Measurements from ENCODE around the gene CACTIN.

The CACTIN gene

DNA sequence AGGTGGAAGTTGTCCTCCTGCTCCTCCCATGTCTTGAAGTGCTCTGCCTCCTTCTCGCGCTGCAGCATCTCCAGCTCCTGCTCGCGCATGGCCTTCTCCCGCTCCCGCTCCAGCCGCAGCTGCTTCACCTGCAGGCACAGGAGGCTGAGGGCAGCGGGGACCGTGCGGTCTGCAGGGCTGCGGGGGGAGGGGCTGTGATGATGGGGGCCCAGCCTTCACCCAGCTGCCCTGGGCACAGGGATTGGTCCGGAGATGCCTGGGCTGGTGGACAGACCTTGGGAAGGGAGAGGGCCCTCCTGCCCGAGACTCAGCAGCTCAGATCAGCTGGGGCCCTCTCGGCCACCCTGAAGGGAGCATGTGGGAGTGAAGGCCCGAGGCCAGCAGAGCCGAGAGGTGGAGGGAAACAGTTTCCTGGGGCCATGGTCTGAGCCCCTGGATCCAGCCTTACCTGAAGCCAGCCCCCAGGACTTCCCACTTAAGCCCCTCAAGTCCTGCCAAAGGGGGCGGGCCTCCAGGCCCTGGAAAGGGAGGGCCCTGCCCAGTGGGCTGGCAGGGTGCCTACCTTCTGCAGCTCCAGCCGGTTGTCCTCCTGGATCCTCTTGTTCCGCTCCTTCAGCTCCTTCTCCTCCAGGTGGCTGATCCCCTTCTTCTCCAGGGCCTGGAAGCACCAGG is 6.3 kb downstream of the CACTIN start:
- no peaks in the 10 kb centered on the region for H3K9me3 Mint-ChIP-seq
- peaks cover 9% of the 10 kb centered on the region for H3K36me3 Mint-ChIP-seq (ENCODE audit: low read depth)
- H3K4me3 Mint-ChIP-seq: no peak overlapping the region
- no peak overlapping the region for H3K27ac Mint-ChIP-seq
- peaks cover 3% of the 10 kb centered on the region for H3K27me3 Mint-ChIP-seq (ENCODE audit: low read depth, poor library complexity)
- TF ChIP-seq, protein P1, sequence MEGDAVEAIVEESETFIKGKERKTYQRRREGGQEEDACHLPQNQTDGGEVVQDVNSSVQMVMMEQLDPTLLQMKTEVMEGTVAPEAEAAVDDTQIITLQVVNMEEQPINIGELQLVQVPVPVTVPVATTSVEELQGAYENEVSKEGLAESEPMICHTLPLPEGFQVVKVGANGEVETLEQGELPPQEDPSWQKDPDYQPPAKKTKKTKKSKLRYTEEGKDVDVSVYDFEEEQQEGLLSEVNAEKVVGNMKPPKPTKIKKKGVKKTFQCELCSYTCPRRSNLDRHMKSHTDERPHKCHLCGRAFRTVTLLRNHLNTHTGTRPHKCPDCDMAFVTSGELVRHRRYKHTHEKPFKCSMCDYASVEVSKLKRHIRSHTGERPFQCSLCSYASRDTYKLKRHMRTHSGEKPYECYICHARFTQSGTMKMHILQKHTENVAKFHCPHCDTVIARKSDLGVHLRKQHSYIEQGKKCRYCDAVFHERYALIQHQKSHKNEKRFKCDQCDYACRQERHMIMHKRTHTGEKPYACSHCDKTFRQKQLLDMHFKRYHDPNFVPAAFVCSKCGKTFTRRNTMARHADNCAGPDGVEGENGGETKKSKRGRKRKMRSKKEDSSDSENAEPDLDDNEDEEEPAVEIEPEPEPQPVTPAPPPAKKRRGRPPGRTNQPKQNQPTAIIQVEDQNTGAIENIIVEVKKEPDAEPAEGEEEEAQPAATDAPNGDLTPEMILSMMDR (IDR thresholded peaks at IDR 0.05): no peak
- H3K4me1 Mint-ChIP-seq: peaks cover 19% of the 10 kb centered on the region
- DNase-seq: no peak

DNA sequence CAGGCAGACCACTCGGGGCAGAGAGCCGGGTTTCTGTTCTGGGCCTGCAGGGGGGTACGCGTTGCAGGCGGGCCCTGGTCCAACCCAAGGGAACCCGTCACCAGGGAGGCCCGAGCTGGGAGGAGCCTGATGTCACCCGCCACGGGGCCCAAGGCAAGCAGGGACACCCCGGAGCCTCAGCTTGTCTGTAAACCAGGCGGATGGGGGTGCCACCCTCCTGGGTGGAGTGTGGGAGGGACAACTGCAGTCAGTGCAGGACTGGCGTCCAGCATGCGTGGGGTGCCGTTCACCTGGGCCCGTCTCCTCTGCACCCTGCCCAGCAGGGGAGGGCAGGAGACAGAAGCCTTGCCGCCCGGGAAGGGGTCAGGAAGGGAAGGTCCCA is 7.0 kb downstream of the CACTIN start:
- no peak for DNase-seq
- no peak overlapping the region for H3K27ac Mint-ChIP-seq
- H3K36me3 Mint-ChIP-seq (ENCODE audit: low read depth): peaks cover 9% of the 10 kb centered on the region
- peaks cover 3% of the 10 kb centered on the region for H3K27me3 Mint-ChIP-seq (ENCODE audit: low read depth, poor library complexity)
- no peak overlapping the region for H3K4me3 Mint-ChIP-seq
- TF ChIP-seq, protein P1 (IDR thresholded peaks at IDR 0.05): no peak
- H3K4me1 Mint-ChIP-seq: peaks cover 15% of the 10 kb centered on the region
- H3K9me3 Mint-ChIP-seq: no peaks in the 10 kb centered on the region

DNA sequence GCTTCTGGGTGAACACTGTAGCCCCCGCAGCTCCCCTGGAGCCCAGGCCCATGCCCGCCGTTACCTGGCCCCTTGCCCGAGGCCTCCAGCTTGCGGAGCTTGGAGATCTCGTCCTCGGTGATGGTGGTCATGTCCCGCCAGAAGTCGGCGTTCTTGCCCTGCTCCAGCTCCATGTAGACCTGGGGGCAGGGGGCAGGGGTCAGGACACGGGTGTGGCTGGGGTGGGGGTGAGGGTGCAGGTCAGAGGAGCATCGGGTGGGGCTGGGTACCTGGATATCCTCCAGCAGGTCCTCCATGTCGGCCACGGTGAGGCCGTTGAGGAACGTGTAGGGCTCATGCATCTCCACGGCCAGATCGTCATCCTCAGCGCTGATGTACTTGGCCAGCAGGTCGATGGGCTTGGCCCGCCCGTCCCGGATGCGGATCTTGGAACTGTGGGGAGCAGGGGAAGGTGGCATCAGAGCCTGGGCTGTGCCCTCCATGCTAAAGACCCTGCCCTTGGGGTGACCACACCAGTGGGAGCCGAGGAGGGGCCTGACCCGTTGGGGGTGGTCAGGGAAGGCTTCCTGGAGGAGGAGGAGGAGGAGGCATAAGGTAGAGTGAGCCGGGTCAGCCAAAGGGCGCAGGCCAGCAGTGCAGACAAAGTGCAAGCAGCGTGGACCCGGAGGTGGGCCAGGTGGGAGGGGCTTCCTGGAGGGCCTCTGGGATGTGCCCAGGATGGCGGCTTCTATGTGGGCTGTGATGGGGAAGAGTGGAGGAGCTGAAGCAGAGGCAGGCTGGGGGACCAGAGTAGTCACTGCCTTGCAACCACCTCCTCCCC is 7.6 kb downstream of the CACTIN start:
- Mint-ChIP-seq H3K9me3 (no peaks in the 10 kb centered on the region), H3K27me3 (ENCODE audit: low read depth, poor library complexity) (peaks cover 3% of the 10 kb centered on the region), H3K27ac (no peak overlapping the region), H3K4me1 (peaks cover 9% of the 10 kb centered on the region), H3K4me3 (no peak overlapping the region), H3K36me3 (ENCODE audit: low read depth) (peaks cover 9% of the 10 kb centered on the region)
- DNase-seq: no peak
- TF ChIP-seq, protein P1 (IDR thresholded peaks at IDR 0.05): no peak

DNA sequence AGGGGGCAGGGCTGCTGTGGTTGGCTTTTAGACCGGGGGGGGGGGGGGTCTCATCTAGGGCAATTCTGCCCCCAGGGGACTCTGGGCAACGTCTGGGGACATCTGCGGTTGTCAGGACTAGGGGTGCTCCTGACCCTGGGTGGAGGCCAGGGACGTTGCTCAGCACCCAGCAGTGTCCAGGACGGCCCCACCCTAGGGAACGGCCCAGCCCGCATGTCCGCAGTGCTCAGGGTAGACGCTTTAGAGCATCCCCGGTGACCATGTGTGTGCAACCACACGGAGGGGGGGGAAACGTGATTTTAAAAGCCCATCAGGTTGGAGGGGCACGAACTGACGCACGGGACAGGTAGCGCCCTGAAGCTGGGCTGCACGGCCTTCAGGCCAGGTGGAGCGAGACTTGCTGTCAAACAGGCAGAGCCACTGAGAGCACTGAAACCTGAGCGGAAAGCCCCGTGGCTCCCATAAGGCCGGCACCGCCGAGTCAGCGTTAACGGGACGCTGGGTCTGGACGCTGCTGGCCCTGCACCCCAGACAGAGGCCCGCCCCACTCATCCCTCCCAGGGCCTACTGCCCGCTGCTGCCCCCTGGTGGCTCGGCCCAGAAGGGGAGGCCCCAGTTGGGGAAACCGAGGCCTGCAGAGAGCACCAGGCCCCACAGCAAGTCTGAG is 8.3 kb downstream of the CACTIN start:
- peaks cover 9% of the 10 kb centered on the region for H3K36me3 Mint-ChIP-seq (ENCODE audit: low read depth)
- TF ChIP-seq, protein P1 (IDR thresholded peaks at IDR 0.05): peak; percentile 84
- peaks cover 3% of the 10 kb centered on the region for H3K27me3 Mint-ChIP-seq (ENCODE audit: low read depth, poor library complexity)
- no peaks in the 10 kb centered on the region for H3K9me3 Mint-ChIP-seq
- H3K4me3 Mint-ChIP-seq: no peak overlapping the region
- DNase-seq: peak; percentile 74
- H3K27ac Mint-ChIP-seq: no peak overlapping the region
- H3K4me1 Mint-ChIP-seq: peaks cover 8% of the 10 kb centered on the region

DNA sequence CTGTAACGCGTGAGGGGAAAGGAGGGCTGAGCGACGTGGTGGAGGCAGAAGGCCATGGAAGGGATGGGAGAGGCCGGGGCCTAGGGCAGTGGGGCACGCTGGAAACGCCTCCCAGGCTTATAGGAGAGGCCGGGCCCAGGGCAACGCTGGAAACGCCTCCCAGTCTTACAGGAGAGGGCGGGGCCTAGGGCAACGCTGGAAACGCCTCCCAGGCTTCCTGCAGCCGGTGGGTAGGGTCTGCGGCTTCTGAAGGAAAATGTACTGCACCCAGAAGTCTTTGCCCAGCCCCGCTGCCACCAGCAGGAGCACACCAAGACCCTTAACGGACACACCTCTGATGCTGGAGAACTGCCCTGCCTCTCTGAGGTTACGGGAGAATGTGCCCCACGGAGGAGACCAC is 9.1 kb downstream of the CACTIN start:
- no peaks in the 10 kb centered on the region for H3K27me3 Mint-ChIP-seq (ENCODE audit: low read depth, poor library complexity)
- no peak overlapping the region for H3K4me3 Mint-ChIP-seq
- H3K36me3 Mint-ChIP-seq (ENCODE audit: low read depth): peaks cover 5% of the 10 kb centered on the region
- no peak overlapping the region for H3K27ac Mint-ChIP-seq
- H3K4me1 Mint-ChIP-seq: peaks cover 8% of the 10 kb centered on the region
- DNase-seq: no peak
- no peaks in the 10 kb centered on the region for H3K9me3 Mint-ChIP-seq
- TF ChIP-seq, protein P1 (IDR thresholded peaks at IDR 0.05): no peak

Data from nephron progenitor cell (in vitro differentiated cells).